Stomach smooth muscle (tissue), 2 donors: ENCODE measurements around the gene CROCC2.

Source experiments
- H3K27ac ChIP-seq: one replicate; pipeline ENCODE4 v1.7.0; 2013; ENCODE audit warnings: mild to moderate bottlenecking, low read length, inconsistent platforms
- H3K27me3 ChIP-seq, 2 donors: one replicate each; pipeline ENCODE4 v1.7.0; 2013; ENCODE audit warnings: low read length in 2 of 2; ENCODE audit not compliant: insufficient read depth in 2 of 2, control insufficient read depth in 1 of 2
- H3K36me3 ChIP-seq, 2 donors: one replicate each; pipeline ENCODE4 v1.7.0; 2013; ENCODE audit warnings: low read length in 2 of 2; ENCODE audit not compliant: control insufficient read depth in 2 of 2, insufficient read depth in 2 of 2
- H3K4me1 ChIP-seq: one replicate; pipeline ENCODE4 v1.7.0; 2013; ENCODE audit warnings: low read length; ENCODE audit not compliant: control insufficient read depth, insufficient read depth
- H3K4me3 ChIP-seq, 2 donors: one replicate each; pipeline ENCODE4 v1.7.0; 2013; ENCODE audit warnings: low read length in 2 of 2
- H3K9ac ChIP-seq, 2 donors: one replicate each; pipeline ENCODE4 v1.7.0; 2013; ENCODE audit warnings: low read length in 2 of 2, mild to moderate bottlenecking in 1 of 2
- H3K9me3 ChIP-seq, 2 donors: one replicate each; pipeline ENCODE4 v1.7.0; 2013; ENCODE audit warnings: low read length in 2 of 2; ENCODE audit not compliant: control insufficient read depth in 2 of 2
- donor health status: healthy.
- donor health status: Pancreatic carcinoma.

CROCC2 gene

GRCh38 chr2:240894836-240895558, 11.1 kb upstream of the CROCC2 start:
- Histone ChIP-seq H3K9ac (no peak overlapping the region), H3K9me3 (no peaks in the 10 kb centered on the region)

GRCh38 chr2:240895656-240896388, 10.3 kb upstream of the CROCC2 start, which contains the start of gene MAB21L4:
Gene MAB21L4, minus strand, starts transcription at chr2:240896156. Its CDS starts 159 bp downstream, at chr2:240895997.
- Histone ChIP-seq H3K9me3 (no peaks in the 10 kb centered on the region), H3K4me3 (no peak within 1 kb of the TSS), H3K27me3 (no peaks in the 10 kb centered on the region), H3K36me3 (no peaks in the 10 kb centered on the region), H3K9ac (no peak within 1 kb of the TSS), H3K4me1 (peaks cover 7% of the 10 kb centered on the region), H3K27ac (no peak within 1 kb of the TSS)

More at GRCh38 chr2:240894836-240895558, 11.1 kb upstream of the CROCC2 start:
- Histone ChIP-seq H3K4me3 (no peak overlapping the region), H3K27me3 (no peaks in the 10 kb centered on the region), H3K4me1 (peaks cover 7% of the 10 kb centered on the region), H3K36me3 (no peaks in the 10 kb centered on the region), H3K27ac (no peak overlapping the region)

GRCh38 chr2:240896394-240896793, 9.7 kb upstream of the CROCC2 start:
- H3K27ac ChIP-seq, result no peak overlapping the region
- H3K4me3 ChIP-seq, result no peak overlapping the region

GRCh38 chr2:240896871-240897692, 9.1 kb upstream of the CROCC2 start:
- no peak overlapping the region for H3K27ac ChIP-seq
- no peaks in the 10 kb centered on the region for H3K27me3 ChIP-seq

More at GRCh38 chr2:240896394-240896793, 9.7 kb upstream of the CROCC2 start:
- Histone ChIP-seq H3K27me3 (no peaks in the 10 kb centered on the region), H3K9me3 (no peaks in the 10 kb centered on the region), H3K4me1 (peaks cover 7% of the 10 kb centered on the region), H3K36me3 (no peaks in the 10 kb centered on the region), H3K9ac (no peak overlapping the region)

GRCh38 chr2:240898108-240898730, 7.9 kb upstream of the CROCC2 start:
- Histone ChIP-seq H3K4me3 (no peak overlapping the region), H3K27me3 (peaks cover 0 to 4% of the 10 kb centered on the region in 2 donors), H3K4me1 (peaks cover 7% of the 10 kb centered on the region), H3K9ac (no peak overlapping the region), H3K36me3 (no peaks in the 10 kb centered on the region), H3K9me3 (no peaks in the 10 kb centered on the region), H3K27ac (peak overlapping the region; percentile 18)

More at GRCh38 chr2:240896871-240897692, 9.1 kb upstream of the CROCC2 start:
- H3K9ac ChIP-seq, result no peak overlapping the region
- H3K4me1 ChIP-seq, result peaks cover 7% of the 10 kb centered on the region
- H3K4me3 ChIP-seq, result no peak overlapping the region
- no peaks in the 10 kb centered on the region for H3K9me3 ChIP-seq
- no peaks in the 10 kb centered on the region for H3K36me3 ChIP-seq

- Histone ChIP-seq H3K27me3 (peaks cover 0 to 4% of the 10 kb centered on the region in 2 donors), H3K4me3 (no peak overlapping the region), H3K4me1 (peaks cover 7% of the 10 kb centered on the region), H3K9me3 (no peaks in the 10 kb centered on the region), H3K36me3 (no peaks in the 10 kb centered on the region), H3K9ac (no peak overlapping the region), H3K27ac (no peak overlapping the region)
Measured at GRCh38 chr2:240898731-240899467, 7.2 kb upstream of the CROCC2 start.

- Histone ChIP-seq H3K4me1 (peaks cover 7% of the 10 kb centered on the region), H3K27ac (no peak overlapping the region), H3K4me3 (no peak overlapping the region), H3K36me3 (no peaks in the 10 kb centered on the region), H3K9ac (no peak overlapping the region), H3K9me3 (no peaks in the 10 kb centered on the region), H3K27me3 (peaks cover 0 to 4% of the 10 kb centered on the region in 2 donors)
Measured at GRCh38 chr2:240899468-240899865, 6.7 kb upstream of the CROCC2 start.

- Histone ChIP-seq H3K27ac (no peak overlapping the region), H3K9ac (no peak overlapping the region), H3K27me3 (peaks cover 1 to 4% of the 10 kb centered on the region in 2 donors), H3K4me1 (peaks cover 7% of the 10 kb centered on the region), H3K36me3 (no peaks in the 10 kb centered on the region), H3K4me3 (no peak overlapping the region), H3K9me3 (no peaks in the 10 kb centered on the region)
Measured at GRCh38 chr2:240900141-240900860, 5.8 kb upstream of the CROCC2 start.

GRCh38 chr2:240901986-240902614, 4.0 kb upstream of the CROCC2 start:
- Histone ChIP-seq H3K27ac (no peak overlapping the region), H3K4me1 (peaks cover 7% of the 10 kb centered on the region), H3K36me3 (no peaks in the 10 kb centered on the region), H3K9me3 (no peaks in the 10 kb centered on the region), H3K4me3 (no peak overlapping the region), H3K9ac (no peak overlapping the region), H3K27me3 (peaks cover 4 to 7% of the 10 kb centered on the region in 2 donors)
